GM23248 (cell line): ENCODE measurements around the gene GMCL2.

Experiments
- EZH2 ChIP-seq: fragments of 200-600 bp; sonication (generic); IDR thresholded peaks from 2 replicates; pipeline ENCODE4 v1.6.1; 2018; ENCODE audit warnings: antibody characterized with exemption, mild to moderate bottlenecking; ENCODE audit not compliant: insufficient read depth, poor library complexity, severe bottlenecking
- EZH2phosphoT487 ChIP-seq: fragments of 200-600 bp; sonication (generic); IDR thresholded peaks from 2 replicates; pipeline ENCODE4 v1.6.1; 2018; ENCODE audit warnings: antibody characterized with exemption, moderate library complexity, mild to moderate bottlenecking, low read depth; ENCODE audit not compliant: insufficient read depth

DNA sequence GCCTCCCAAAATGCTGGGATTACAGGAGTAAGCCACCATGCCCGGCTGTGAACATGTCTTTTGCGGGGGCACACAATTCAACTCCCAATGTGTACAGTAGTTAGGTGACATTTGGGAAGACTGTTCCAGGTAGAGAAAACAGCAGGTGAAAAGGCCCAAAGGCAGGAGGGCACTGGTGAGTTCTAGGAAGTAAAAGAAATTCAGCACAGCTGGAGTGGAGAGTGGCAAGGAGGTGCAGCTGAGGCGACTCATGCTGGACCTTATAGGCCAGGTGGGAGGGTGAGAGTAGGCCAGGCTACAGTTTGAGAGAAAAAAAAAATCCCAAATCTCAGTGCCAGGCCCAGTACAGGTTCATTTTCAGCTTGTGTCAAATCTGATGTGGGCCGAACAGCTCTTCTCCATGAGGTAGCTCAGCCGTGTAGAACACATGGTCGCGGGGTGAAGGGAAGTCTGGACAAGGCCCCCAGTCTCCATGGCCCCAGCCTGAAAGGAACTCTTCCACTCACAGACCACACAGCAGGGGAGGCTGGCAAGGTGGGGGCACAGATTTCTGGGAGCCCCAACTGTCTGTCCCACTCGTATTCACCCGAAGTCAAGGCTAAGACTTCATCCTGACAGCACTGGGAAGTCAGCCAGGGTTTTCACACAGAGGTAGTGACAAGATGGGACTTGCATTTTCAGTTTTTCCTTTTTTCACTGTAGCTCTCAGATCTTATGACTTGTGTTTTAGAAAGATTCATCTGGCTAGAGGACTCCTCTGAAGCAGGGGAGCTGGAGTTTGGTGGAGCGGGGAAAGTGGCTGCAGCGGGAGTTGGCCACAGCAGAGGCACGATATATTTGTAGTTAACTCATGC is 12.6 kb upstream of the GMCL2 start:
- no peak for TF ChIP-seq EZH2
- TF ChIP-seq EZH2phosphoT487 = no peak
